GM18519 (cell line): ENCODE data around the gene C2orf66.

Experiments
- ATAC-seq: cut with Tn5 transposase; IDR thresholded peaks from one replicate; pipeline ENCODE4 v1.9.1; 2021; ENCODE audit warnings: mild to moderate bottlenecking, moderate library complexity; ENCODE audit not compliant: unreplicated experiment, low FRiP score

The C2orf66 gene

DNA sequence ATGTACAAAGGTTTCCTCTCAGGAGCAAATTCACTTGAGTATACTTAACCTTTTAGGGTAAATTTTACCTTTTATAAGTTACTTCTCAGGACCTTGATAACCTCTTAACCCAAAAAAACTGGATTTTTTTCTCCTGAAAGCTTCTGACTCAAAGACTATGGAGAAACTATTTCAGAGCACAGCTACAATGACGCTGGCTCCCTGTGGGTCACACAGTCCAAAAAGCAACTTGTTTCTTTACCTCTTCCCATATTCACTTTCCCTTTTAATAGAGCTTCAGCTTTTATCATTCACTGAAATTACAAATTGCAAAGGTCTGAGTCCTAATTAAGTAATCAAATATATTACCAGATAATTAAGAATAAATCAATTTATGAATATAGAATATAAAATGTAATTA is 42.1 kb downstream of the C2orf66 start:
- no peak for ATAC-seq

GRCh38 chr2:196759378-196759706 is 49.8 kb downstream of the C2orf66 start:
- no peak for ATAC-seq

- ATAC-seq, result no peak
Observed at GRCh38 chr2:196758474-196759377, 50.4 kb downstream of the C2orf66 start.
